GM12891 (cell line): ENCODE measurements around the gene PCCA.

Source experiments
- PAX5 ChIP-seq: IDR thresholded peaks from 2 replicates; pipeline ENCODE4 v1.6.1; 2011; ENCODE audit warnings: low read length, moderate library complexity, mild to moderate bottlenecking; ENCODE audit not compliant: insufficient read depth, severe bottlenecking
- POLR2A ChIP-seq: IDR thresholded peaks from 2 replicates; pipeline ENCODE4 v1.6.1; 2011; ENCODE audit warnings: low read depth, low read length, control low read depth
- POLR2AphosphoS5 ChIP-seq: IDR thresholded peaks from 2 replicates; pipeline ENCODE4 v1.6.1; 2011; ENCODE audit warnings: low read depth, low read length, control low read depth
- SPI1 ChIP-seq: IDR thresholded peaks from 2 replicates; pipeline ENCODE4 v1.6.1; 2011; ENCODE audit warnings: low read depth, low read length, control low read depth
- TAF1 ChIP-seq: IDR thresholded peaks from 2 replicates; pipeline ENCODE4 v1.6.1; 2011; ENCODE audit warnings: low read depth, low read length, control low read depth

DNA sequence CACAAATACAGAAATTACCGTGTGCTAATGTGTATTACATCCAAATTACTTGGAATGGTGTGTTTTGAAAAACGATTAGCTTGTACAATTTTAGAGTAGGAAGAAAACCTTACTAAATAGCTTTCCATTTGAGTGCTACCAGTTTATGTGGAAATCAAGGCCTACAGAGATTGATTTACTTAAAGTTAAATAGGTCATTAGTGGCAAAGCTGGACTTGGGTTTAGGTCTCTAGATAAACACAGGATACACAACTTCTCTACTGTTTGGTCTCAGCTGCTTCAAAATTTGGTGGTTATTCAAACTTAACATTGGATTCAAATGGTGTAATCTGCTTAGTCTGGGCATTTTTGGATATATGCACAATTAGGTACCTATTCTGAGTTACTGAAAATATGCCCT, 21.4 kb downstream of the PCCA start:
- TF ChIP-seq POLR2AphosphoS5 (no peak), POLR2A (no peak), PAX5 (no peak), TAF1 (no peak), SPI1 (no peak)
